Measurements from ENCODE around the gene THAP4.

The THAP4 gene

DNA sequence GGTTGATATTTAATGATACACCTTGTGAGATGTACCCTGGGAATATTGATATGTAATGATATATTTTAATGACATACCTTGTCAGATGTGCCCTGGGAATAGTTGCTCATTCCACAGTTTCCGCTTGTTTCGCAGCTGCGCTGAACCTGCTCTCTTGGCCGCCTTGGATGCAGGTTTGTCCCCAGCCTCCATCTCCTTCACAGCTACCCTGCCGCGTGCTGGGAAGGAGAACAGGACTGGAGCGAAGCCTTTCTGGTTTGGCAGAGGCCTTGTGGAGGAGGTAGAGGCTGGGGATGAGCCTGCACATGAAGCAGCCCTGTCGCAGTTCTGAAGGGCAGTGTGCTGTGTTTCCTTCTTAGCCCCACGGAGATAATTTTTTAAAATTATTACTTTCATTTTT is 15.2 kb upstream of the THAP4 start:
- H3K27me3 ChIP-seq (ENCODE audit: control insufficient read depth, insufficient read depth, low read length) = no peaks in the 10 kb centered on the region
- 0 out of 2 replicates have a peak, but pooled peaks cover 2% of the 10 kb centered on the region for H3K4me1 ChIP-seq (ENCODE audit: control insufficient read depth, insufficient read depth, low read length)
- DNase-seq (ENCODE audit: low read depth, low spot score) = no peak
- H3K4me3 ChIP-seq (ENCODE audit: low read length) = no peak overlapping the region
- H3K27ac ChIP-seq (ENCODE audit: low read length) = no peak overlapping the region
- H3K36me3 ChIP-seq (ENCODE audit: control insufficient read depth, insufficient read depth, low read length) = peaks cover 30% of the 10 kb centered on the region
- no CpG with 5 or more reads among the region's 9 CpGs for WGBS (ENCODE audit: insufficient coverage, insufficient read length)
- H3K9me3 ChIP-seq (ENCODE audit: control insufficient read depth, insufficient read depth, low read length) = no peaks in the 10 kb centered on the region

DNA sequence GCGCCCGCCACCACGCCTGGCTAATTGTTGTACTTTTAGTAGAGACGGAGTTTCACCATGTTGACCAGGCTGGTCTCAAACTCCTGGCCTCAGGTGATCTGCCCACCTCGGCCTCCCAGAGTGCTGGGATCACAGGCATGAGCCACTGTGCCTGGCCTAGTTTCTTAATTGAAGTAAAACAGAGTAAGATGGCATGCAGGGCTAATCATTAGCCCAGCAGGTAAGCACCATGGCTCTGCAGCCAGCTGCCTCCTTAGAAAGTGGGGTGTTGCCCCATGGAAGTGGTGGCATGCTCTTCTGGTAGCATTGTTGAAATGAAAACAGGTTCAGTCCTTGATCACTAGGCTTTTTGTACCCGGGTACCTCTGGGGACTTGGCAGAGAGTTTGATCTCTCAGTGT is 13.0 kb upstream of the THAP4 start:
- 0 out of 2 replicates have a peak, but pooled peaks cover 2% of the 10 kb centered on the region for H3K4me1 ChIP-seq (ENCODE audit: control insufficient read depth, insufficient read depth, low read length)
- H3K27me3 ChIP-seq (ENCODE audit: control insufficient read depth, insufficient read depth, low read length) = no peaks in the 10 kb centered on the region
- no peak for DNase-seq (ENCODE audit: low read depth, low spot score)
- no CpG with 5 or more reads among the region's 6 CpGs for WGBS (ENCODE audit: insufficient coverage, insufficient read length)
- H3K36me3 ChIP-seq (ENCODE audit: control insufficient read depth, insufficient read depth, low read length) = peaks cover 22% of the 10 kb centered on the region
- no peak overlapping the region for H3K27ac ChIP-seq (ENCODE audit: low read length)
- H3K4me3 ChIP-seq (ENCODE audit: low read length) = no peak overlapping the region
- H3K9me3 ChIP-seq (ENCODE audit: control insufficient read depth, insufficient read depth, low read length) = no peaks in the 10 kb centered on the region

GRCh38 chr2:241649404-241649803 is 12.4 kb upstream of the THAP4 start:
- DNase-seq (ENCODE audit: low read depth, low spot score) = no peak
- WGBS (ENCODE audit: insufficient coverage, insufficient read length) = no CpG with 5 or more reads among the region's 4 CpGs
- Histone ChIP-seq H3K4me1 (ENCODE audit: control insufficient read depth, insufficient read depth, low read length) (0 out of 2 replicates have a peak, but pooled peaks cover 2% of the 10 kb centered on the region), H3K27me3 (ENCODE audit: control insufficient read depth, insufficient read depth, low read length) (no peaks in the 10 kb centered on the region), H3K36me3 (ENCODE audit: control insufficient read depth, insufficient read depth, low read length) (peaks cover 16% of the 10 kb centered on the region), H3K4me3 (ENCODE audit: low read length) (no peak overlapping the region), H3K27ac (ENCODE audit: low read length) (no peak overlapping the region), H3K9me3 (ENCODE audit: control insufficient read depth, insufficient read depth, low read length) (no peaks in the 10 kb centered on the region)

DNA sequence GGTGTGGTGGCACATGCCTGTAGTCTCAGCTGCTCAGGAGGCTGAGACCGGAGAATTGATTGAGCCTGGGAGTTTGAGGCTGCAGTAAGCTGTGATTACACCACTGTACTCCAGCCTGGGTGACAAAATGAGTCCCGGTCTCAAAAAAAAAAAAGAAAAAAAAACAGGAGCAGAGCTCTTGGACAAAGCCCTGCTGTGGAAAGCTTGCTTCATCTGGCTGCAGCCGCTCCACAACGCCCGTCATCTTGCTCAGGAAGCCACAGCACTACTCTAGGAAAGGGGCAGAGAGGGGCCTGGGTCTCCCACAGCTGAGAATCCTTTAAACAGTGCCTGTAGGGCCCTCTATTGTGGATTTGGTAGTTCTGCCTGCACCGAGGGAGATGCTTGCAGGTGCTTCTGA is 11.5 kb upstream of the THAP4 start:
- Histone ChIP-seq H3K36me3 (ENCODE audit: control insufficient read depth, insufficient read depth, low read length) (peaks cover 15% of the 10 kb centered on the region), H3K9me3 (ENCODE audit: control insufficient read depth, insufficient read depth, low read length) (no peaks in the 10 kb centered on the region), H3K27me3 (ENCODE audit: control insufficient read depth, insufficient read depth, low read length) (no peaks in the 10 kb centered on the region), H3K4me1 (ENCODE audit: control insufficient read depth, insufficient read depth, low read length) (0 out of 2 replicates have a peak, but pooled peaks cover 2% of the 10 kb centered on the region), H3K4me3 (ENCODE audit: low read length) (no peak overlapping the region), H3K27ac (ENCODE audit: low read length) (no peak overlapping the region)
- DNase-seq (ENCODE audit: low read depth, low spot score) = no peak
- WGBS (ENCODE audit: insufficient coverage, insufficient read length) = no CpG with 5 or more reads among the region's 6 CpGs

- Histone ChIP-seq H3K27me3 (ENCODE audit: control insufficient read depth, insufficient read depth, low read length) (no peaks in the 10 kb centered on the region), H3K27ac (ENCODE audit: low read length) (no peak overlapping the region), H3K36me3 (ENCODE audit: control insufficient read depth, insufficient read depth, low read length) (no peaks in the 10 kb centered on the region), H3K9me3 (ENCODE audit: control insufficient read depth, insufficient read depth, low read length) (no peaks in the 10 kb centered on the region), H3K4me1 (ENCODE audit: control insufficient read depth, insufficient read depth, low read length) (0 out of 2 replicates have a peak, but pooled peaks cover 2% of the 10 kb centered on the region), H3K4me3 (ENCODE audit: low read length) (no peak overlapping the region)
- no peak for DNase-seq (ENCODE audit: low read depth, low spot score)
- WGBS (ENCODE audit: insufficient coverage, insufficient read length) = no CpG with 5 or more reads among the region's 14 CpGs
Measured at GRCh38 chr2:241645915-241646645, 9.1 kb upstream of the THAP4 start.

GRCh38 chr2:241645056-241645914 is 8.3 kb upstream of the THAP4 start:
- H3K27ac ChIP-seq (ENCODE audit: low read length) = no peak overlapping the region
- 0 out of 2 replicates have a peak, but pooled peaks cover 3% of the 10 kb centered on the region for H3K4me1 ChIP-seq (ENCODE audit: control insufficient read depth, insufficient read depth, low read length)
- no peaks in the 10 kb centered on the region for H3K36me3 ChIP-seq (ENCODE audit: control insufficient read depth, insufficient read depth, low read length)
- H3K9me3 ChIP-seq (ENCODE audit: control insufficient read depth, insufficient read depth, low read length) = no peaks in the 10 kb centered on the region
- H3K4me3 ChIP-seq (ENCODE audit: low read length) = no peak overlapping the region
- WGBS (ENCODE audit: insufficient coverage, insufficient read length) = no CpG with 5 or more reads among the region's 26 CpGs
- DNase-seq (ENCODE audit: low read depth, low spot score) = no peak
- H3K27me3 ChIP-seq (ENCODE audit: control insufficient read depth, insufficient read depth, low read length) = no peaks in the 10 kb centered on the region

DNA sequence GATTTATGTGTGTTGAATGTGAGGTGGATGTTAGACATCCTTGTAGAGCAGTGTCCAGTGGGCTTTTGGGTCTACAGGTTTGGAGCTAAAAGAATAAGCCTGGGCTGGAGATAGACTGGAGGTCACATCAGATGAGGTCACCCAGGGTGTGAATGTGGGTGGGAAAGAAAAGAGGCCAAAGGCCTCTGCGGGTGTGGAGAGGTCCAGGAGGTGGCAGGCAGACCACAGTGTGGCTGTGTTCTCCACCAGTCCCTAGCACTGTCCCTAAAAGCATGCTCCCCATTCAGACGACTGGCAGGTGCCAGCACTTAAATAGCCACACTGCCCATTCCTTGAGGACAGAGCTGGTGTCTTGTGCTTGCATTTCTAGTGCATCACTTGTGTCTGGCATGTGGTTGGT is 4.7 kb upstream of the THAP4 start:
- Histone ChIP-seq H3K36me3 (ENCODE audit: control insufficient read depth, insufficient read depth, low read length) (no peaks in the 10 kb centered on the region; the same call in 1 of the 2 replicates), H3K4me3 (ENCODE audit: low read length) (no peak overlapping the region), H3K9me3 (ENCODE audit: control insufficient read depth, insufficient read depth, low read length) (no peaks in the 10 kb centered on the region), H3K27me3 (ENCODE audit: control insufficient read depth, insufficient read depth, low read length) (no peaks in the 10 kb centered on the region), H3K27ac (ENCODE audit: low read length) (no peak overlapping the region), H3K4me1 (ENCODE audit: control insufficient read depth, insufficient read depth, low read length) (0 out of 2 replicates have a peak, but pooled peaks cover 1% of the 10 kb centered on the region)
- no peak for DNase-seq (ENCODE audit: low read depth, low spot score)
- WGBS (ENCODE audit: insufficient coverage, insufficient read length) = no CpG with 5 or more reads among the region's 2 CpGs

- Histone ChIP-seq H3K27ac (ENCODE audit: low read length) (no peak overlapping the region), H3K9me3 (ENCODE audit: control insufficient read depth, insufficient read depth, low read length) (no peaks in the 10 kb centered on the region), H3K27me3 (ENCODE audit: control insufficient read depth, insufficient read depth, low read length) (no peaks in the 10 kb centered on the region), H3K4me3 (ENCODE audit: low read length) (no peak overlapping the region), H3K36me3 (ENCODE audit: control insufficient read depth, insufficient read depth, low read length) (no peaks in the 10 kb centered on the region; the same call in 1 of the 2 replicates), H3K4me1 (ENCODE audit: control insufficient read depth, insufficient read depth, low read length) (0 out of 2 replicates have a peak, but pooled peaks cover 1% of the 10 kb centered on the region)
- no peak for DNase-seq (ENCODE audit: low read depth, low spot score)
- WGBS (ENCODE audit: insufficient coverage, insufficient read length) = no CpG with 5 or more reads among the region's 8 CpGs
Measured at GRCh38 chr2:241640165-241640795, 3.3 kb upstream of the THAP4 start.

GRCh38 chr2:241639385-241639784 is 2.4 kb upstream of the THAP4 start:
- no peak overlapping the region for H3K4me3 ChIP-seq (ENCODE audit: low read length)
- H3K27ac ChIP-seq (ENCODE audit: low read length) = no peak overlapping the region

GRCh38 chr2:241638940-241639339 is 2.0 kb upstream of the THAP4 start:
- WGBS (ENCODE audit: insufficient coverage, insufficient read length) = no CpG with 5 or more reads among the region's 14 CpGs

More at GRCh38 chr2:241639385-241639784, 2.4 kb upstream of the THAP4 start:
- DNase-seq (ENCODE audit: low read depth, low spot score) = no peak
- WGBS (ENCODE audit: insufficient coverage, insufficient read length) = no CpG with 5 or more reads among the region's 7 CpGs
- H3K9me3 ChIP-seq (ENCODE audit: control insufficient read depth, insufficient read depth, low read length) = no peaks in the 10 kb centered on the region
- H3K27me3 ChIP-seq (ENCODE audit: control insufficient read depth, insufficient read depth, low read length) = no peaks in the 10 kb centered on the region
- no peaks in the 10 kb centered on the region; the same call in 1 of the 2 replicates for H3K36me3 ChIP-seq (ENCODE audit: control insufficient read depth, insufficient read depth, low read length)
- 0 out of 2 replicates have a peak, but pooled peaks cover 1% of the 10 kb centered on the region for H3K4me1 ChIP-seq (ENCODE audit: control insufficient read depth, insufficient read depth, low read length)

More at GRCh38 chr2:241638940-241639339, 2.0 kb upstream of the THAP4 start:
- Histone ChIP-seq H3K4me3 (ENCODE audit: low read length) (no peak overlapping the region), H3K4me1 (ENCODE audit: control insufficient read depth, insufficient read depth, low read length) (0 out of 2 replicates have a peak, but pooled peaks cover 1% of the 10 kb centered on the region), H3K27ac (ENCODE audit: low read length) (no peak overlapping the region), H3K27me3 (ENCODE audit: control insufficient read depth, insufficient read depth, low read length) (no peaks in the 10 kb centered on the region), H3K36me3 (ENCODE audit: control insufficient read depth, insufficient read depth, low read length) (no peaks in the 10 kb centered on the region; the same call in 1 of the 2 replicates), H3K9me3 (ENCODE audit: control insufficient read depth, insufficient read depth, low read length) (no peaks in the 10 kb centered on the region)
- DNase-seq (ENCODE audit: low read depth, low spot score) = no peak
